Astrocyte (in vitro differentiated cells and primary cell): ENCODE results near the gene SLC17A2. TPM values are rescaled to one million over a fixed set of nuclear protein-coding genes. Genes with fewer than 3 reads are reported as not detected.

Experiments used
- DNase-seq: peaks from one replicate; pipeline ENCODE4 v3.0.0-alpha.2; 2010; ENCODE audit warnings: low read depth
- FAIRE-seq: peaks from 2 replicates; lab custom pipeline; 2011; peaks lifted over from hg19 to GRCh38; lab: Jason Lieb, UNC
- H2AFZ ChIP-seq: 2 replicates; pipeline ENCODE4 v1.6.0; 2012; ENCODE audit warnings: low read depth, low read length, inconsistent platforms
- H3K27ac ChIP-seq: 2 replicates; pipeline ENCODE4 v1.5.1; 2011; ENCODE audit warnings: low read depth, low read length, inconsistent platforms
- H3K27me3 ChIP-seq: 2 replicates; pipeline ENCODE4 v1.6.0; 2011; ENCODE audit warnings: low read length, inconsistent platforms; ENCODE audit not compliant: insufficient read depth
- H3K36me3 ChIP-seq: 2 replicates; pipeline ENCODE4 v1.5.1; 2011; ENCODE audit warnings: low read length, inconsistent platforms; ENCODE audit not compliant: insufficient read depth
- H3K4me1 ChIP-seq: 2 replicates; pipeline ENCODE4 v1.5.1; 2011; ENCODE audit warnings: low read length, inconsistent platforms; ENCODE audit not compliant: insufficient read depth
- H3K4me2 ChIP-seq: 2 replicates; pipeline ENCODE4 v1.6.0; 2012; ENCODE audit warnings: low read length, inconsistent platforms
- H3K4me3 ChIP-seq: 2 replicates; pipeline ENCODE4 v1.5.1; 2011; ENCODE audit warnings: low read depth, mild to moderate bottlenecking, low read length, inconsistent platforms; ENCODE audit not compliant: insufficient read depth
- H3K79me2 ChIP-seq: 2 replicates; pipeline ENCODE4 v1.6.0; 2012; ENCODE audit warnings: mild to moderate bottlenecking, low read length, inconsistent platforms; ENCODE audit not compliant: insufficient read depth
- H3K9ac ChIP-seq: 2 replicates; pipeline ENCODE4 v1.6.0; 2012; ENCODE audit warnings: mild to moderate bottlenecking, low read length, inconsistent platforms
- H3K9me3 ChIP-seq: 2 replicates; pipeline ENCODE4 v1.5.1; 2012; ENCODE audit warnings: low read depth, mild to moderate bottlenecking, low read length, inconsistent platforms; ENCODE audit not compliant: insufficient read depth
- H4K20me1 ChIP-seq: 2 replicates; pipeline ENCODE4 v1.6.0; 2012; ENCODE audit warnings: low read length, inconsistent platforms; ENCODE audit not compliant: insufficient read depth
- H3K27ac Mint-ChIP-seq: one replicate; pipeline ENCODE4 v1.8.0; 2021; ENCODE audit warnings: mild to moderate bottlenecking, mixed read lengths; ENCODE audit not compliant: unreplicated experiment
- H3K27me3 Mint-ChIP-seq: one replicate; pipeline ENCODE4 v1.8.0; 2021; ENCODE audit warnings: low read depth, mixed read lengths; ENCODE audit not compliant: unreplicated experiment
- H3K36me3 Mint-ChIP-seq: one replicate; pipeline ENCODE4 v1.8.0; 2021; ENCODE audit warnings: low read depth, mixed read lengths; ENCODE audit not compliant: unreplicated experiment
- H3K4me1 Mint-ChIP-seq: one replicate; pipeline ENCODE4 v1.8.0; 2021; ENCODE audit warnings: low read depth, mixed read lengths; ENCODE audit not compliant: unreplicated experiment
- H3K4me3 Mint-ChIP-seq: one replicate; pipeline ENCODE4 v1.8.0; 2021; ENCODE audit warnings: mild to moderate bottlenecking, moderate library complexity, mixed read lengths; ENCODE audit not compliant: unreplicated experiment
- H3K9me3 Mint-ChIP-seq: one replicate; pipeline ENCODE4 v1.8.0; 2021; ENCODE audit warnings: mild to moderate bottlenecking, mixed read lengths; ENCODE audit not compliant: unreplicated experiment
- CTCF ChIP-seq: IDR thresholded peaks from 2 replicates; pipeline ENCODE4 v1.5.1; 2011; ENCODE audit warnings: low read depth, mild to moderate bottlenecking, inconsistent platforms, low read length, moderate library complexity; ENCODE audit not compliant: insufficient read depth
- EZH2 ChIP-seq: IDR thresholded peaks from 2 replicates; pipeline ENCODE4 v1.6.1; 2012; ENCODE audit warnings: mild to moderate bottlenecking, low read length, inconsistent platforms; ENCODE audit not compliant: insufficient read depth
- total RNA-seq: library from RNA; stranded (reverse); gene quantifications from 2 replicates; pipeline ENCODE4 v1.2.1, GENCODE V29; 2021

Gene SLC17A2
- total RNA-seq, 1 donor from 2014 or later: not detected

GRCh38 chr6:25875926-25876602 lies 54.4 kb downstream of the SLC17A2 start:
- H2AFZ ChIP-seq: no peak overlapping the region
- no peaks in the 10 kb centered on the region for H3K9me3 ChIP-seq
- Mint-ChIP-seq H3K27ac (no peak overlapping the region), H3K36me3 (no peaks in the 10 kb centered on the region), H3K4me1 (peaks cover 1% of the 10 kb centered on the region), H3K9me3 (no peaks in the 10 kb centered on the region), H3K4me3 (no peak overlapping the region), H3K27me3 (peaks cover 10% of the 10 kb centered on the region)
- H3K27me3 ChIP-seq: no peaks in the 10 kb centered on the region
- no peaks in the 10 kb centered on the region for H4K20me1 ChIP-seq
- DNase-seq (no peak), FAIRE-seq (no peak)
- H3K36me3 ChIP-seq: no peaks in the 10 kb centered on the region
- H3K4me2 ChIP-seq: no peak overlapping the region
- no peak overlapping the region for H3K9ac ChIP-seq
- H3K27ac ChIP-seq: no peak overlapping the region
- no peak overlapping the region for H3K4me3 ChIP-seq
- no peaks in the 10 kb centered on the region for H3K79me2 ChIP-seq
- no peaks in the 10 kb centered on the region for H3K4me1 ChIP-seq
- no peak for TF ChIP-seq EZH2
- no peak for TF ChIP-seq CTCF

DNA sequence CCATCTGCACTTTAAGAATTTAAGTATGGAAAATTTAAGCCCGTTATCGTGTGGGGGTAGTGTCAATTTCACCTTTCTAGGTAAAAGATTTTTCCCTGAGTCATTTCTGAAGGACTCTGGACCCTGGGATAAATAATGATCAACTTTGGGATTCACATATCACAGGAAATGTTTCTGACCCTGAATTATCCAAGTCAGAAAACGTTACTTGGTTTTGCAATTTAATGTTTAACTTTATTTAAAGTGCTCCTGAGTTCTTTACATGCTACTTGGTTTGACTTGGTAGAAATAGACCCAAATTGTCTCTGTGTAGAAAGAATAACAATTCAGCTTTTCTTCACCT lies 55.0 kb downstream of the SLC17A2 start:
- TF ChIP-seq CTCF (no peak), EZH2 (no peak)
- Histone ChIP-seq H3K36me3 (no peaks in the 10 kb centered on the region), H3K79me2 (no peaks in the 10 kb centered on the region), H4K20me1 (no peaks in the 10 kb centered on the region), H3K4me2 (no peak overlapping the region), H2AFZ (no peak overlapping the region), H3K9ac (no peak overlapping the region), H3K9me3 (no peaks in the 10 kb centered on the region), H3K27me3 (no peaks in the 10 kb centered on the region), H3K4me3 (no peak overlapping the region), H3K27ac (no peak overlapping the region), H3K4me1 (no peaks in the 10 kb centered on the region)
- Mint-ChIP-seq H3K4me1 (peaks cover 1% of the 10 kb centered on the region), H3K27me3 (peaks cover 10% of the 10 kb centered on the region), H3K27ac (no peak overlapping the region), H3K9me3 (no peaks in the 10 kb centered on the region), H3K4me3 (no peak overlapping the region), H3K36me3 (no peaks in the 10 kb centered on the region)
- no peak for DNase-seq
- no peak for FAIRE-seq

DNA sequence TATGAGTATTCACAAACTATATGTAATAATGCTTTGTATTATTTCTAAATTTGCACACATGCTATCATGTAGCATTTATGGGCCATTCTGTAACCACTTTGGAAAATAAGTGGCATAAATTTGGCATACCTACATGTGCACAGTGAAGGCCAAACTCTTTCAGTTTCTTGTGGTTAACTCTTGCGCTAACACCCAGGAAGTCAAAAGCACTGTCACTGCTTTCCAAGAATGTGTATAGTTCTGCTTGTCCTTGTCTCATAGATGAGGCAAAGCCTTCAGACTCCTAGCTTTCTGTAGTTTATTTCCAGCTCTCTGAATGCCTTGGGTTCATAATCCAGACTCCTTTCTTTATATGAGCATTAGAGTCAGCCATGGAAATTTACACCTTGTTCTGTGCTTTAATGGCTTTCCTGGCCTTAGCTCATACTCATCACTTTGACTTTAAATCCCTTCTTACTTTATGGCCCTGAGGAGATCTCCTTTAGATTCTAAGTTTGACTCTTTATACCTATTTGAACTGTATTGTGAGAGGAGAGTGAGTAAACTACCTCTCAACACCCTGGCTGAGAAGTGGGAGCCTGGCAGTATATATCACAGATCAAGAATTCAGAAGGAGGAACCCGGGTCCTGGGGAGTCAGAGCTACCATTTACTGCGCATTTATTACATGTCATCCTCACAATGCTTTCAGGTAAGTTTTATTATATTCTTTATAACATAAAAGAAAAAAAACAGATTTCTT lies 55.5 kb downstream of the SLC17A2 start:
- Mint-ChIP-seq H3K27me3 (peaks cover 10% of the 10 kb centered on the region), H3K4me3 (no peak overlapping the region), H3K9me3 (no peaks in the 10 kb centered on the region), H3K27ac (no peak overlapping the region), H3K4me1 (peaks cover 1% of the 10 kb centered on the region), H3K36me3 (no peaks in the 10 kb centered on the region)
- H3K4me2 ChIP-seq: no peak overlapping the region
- H4K20me1 ChIP-seq: no peaks in the 10 kb centered on the region
- H3K9me3 ChIP-seq: no peaks in the 10 kb centered on the region
- no peaks in the 10 kb centered on the region for H3K27me3 ChIP-seq
- FAIRE-seq: no peak
- TF ChIP-seq CTCF (no peak), EZH2 (no peak)
- no peak overlapping the region for H3K4me3 ChIP-seq
- H3K27ac ChIP-seq: no peak overlapping the region
- H2AFZ ChIP-seq: no peak overlapping the region
- no peak for DNase-seq
- H3K4me1 ChIP-seq: no peaks in the 10 kb centered on the region
- H3K9ac ChIP-seq: no peak overlapping the region
- no peaks in the 10 kb centered on the region for H3K79me2 ChIP-seq
- H3K36me3 ChIP-seq: no peaks in the 10 kb centered on the region
